GM12878 (cell line): ENCODE measurements around the gene SCYGR3.

Experiments used
- CBX5 ChIP-seq: sonication (generic); IDR thresholded peaks from 2 replicates; pipeline ENCODE4 v1.6.1; 2016; ENCODE audit warnings: low read depth, moderate library complexity, mild to moderate bottlenecking, inconsistent platforms
- FOXK2 ChIP-seq: fragments of 450-650 bp; IDR thresholded peaks from 2 replicates; pipeline ENCODE4 v1.6.1; 2017; ENCODE audit warnings: mild to moderate bottlenecking, moderate library complexity
- HCFC1 ChIP-seq: fragments of 150-350 bp; IDR thresholded peaks from 2 replicates; pipeline ENCODE4 v1.6.1; 2014; ENCODE audit warnings: low read length
- NRF1 ChIP-seq: conservative IDR thresholded peaks from 2 replicates; pipeline ENCODE4 v1.6.1; 2011; ENCODE audit warnings: mild to moderate bottlenecking, low read depth, low read length, improper control_type of control experiment
- POLR2AphosphoS5 ChIP-seq: IDR thresholded peaks from 2 replicates; pipeline ENCODE4 v1.6.1; 2011; ENCODE audit warnings: mild to moderate bottlenecking, low read length, inconsistent platforms
- RAD51 ChIP-seq: fragments of 450-650 bp; IDR thresholded peaks from 2 replicates; pipeline ENCODE4 v1.6.1; 2016; ENCODE audit warnings: moderate library complexity, mild to moderate bottlenecking, inconsistent platforms
- SIX5 ChIP-seq: IDR thresholded peaks from 2 replicates; pipeline ENCODE4 v1.6.1; 2011; ENCODE audit warnings: mild to moderate bottlenecking, low read depth, low read length, moderate library complexity; ENCODE audit not compliant: severe bottlenecking
- TAF1 ChIP-seq: IDR thresholded peaks from 2 replicates; pipeline ENCODE4 v1.6.1; 2011; ENCODE audit warnings: mild to moderate bottlenecking, low read depth, low read length, borderline replicate concordance
- TF ChIP-seq, protein P1 (sequence below), 3 experiments: IDR thresholded peaks in 2 of 3; conservative IDR thresholded peaks in 1 of 3; 2 replicates each; pipeline ENCODE4 v1.5.1; 2011; ENCODE audit warnings: low read depth in 3 of 3, low read length in 3 of 3, mild to moderate bottlenecking in 3 of 3, control low read depth in 2 of 3, moderate library complexity in 2 of 3, inconsistent platforms in 1 of 3, mixed read lengths in 1 of 3; ENCODE audit not compliant: control insufficient read depth in 2 of 3, insufficient read depth in 1 of 3; ENCODE audit errors: extremely low read depth in 1 of 3

- TF ChIP-seq POLR2AphosphoS5, result no peak
- no peak for TF ChIP-seq RAD51
- TF ChIP-seq, protein P1, sequence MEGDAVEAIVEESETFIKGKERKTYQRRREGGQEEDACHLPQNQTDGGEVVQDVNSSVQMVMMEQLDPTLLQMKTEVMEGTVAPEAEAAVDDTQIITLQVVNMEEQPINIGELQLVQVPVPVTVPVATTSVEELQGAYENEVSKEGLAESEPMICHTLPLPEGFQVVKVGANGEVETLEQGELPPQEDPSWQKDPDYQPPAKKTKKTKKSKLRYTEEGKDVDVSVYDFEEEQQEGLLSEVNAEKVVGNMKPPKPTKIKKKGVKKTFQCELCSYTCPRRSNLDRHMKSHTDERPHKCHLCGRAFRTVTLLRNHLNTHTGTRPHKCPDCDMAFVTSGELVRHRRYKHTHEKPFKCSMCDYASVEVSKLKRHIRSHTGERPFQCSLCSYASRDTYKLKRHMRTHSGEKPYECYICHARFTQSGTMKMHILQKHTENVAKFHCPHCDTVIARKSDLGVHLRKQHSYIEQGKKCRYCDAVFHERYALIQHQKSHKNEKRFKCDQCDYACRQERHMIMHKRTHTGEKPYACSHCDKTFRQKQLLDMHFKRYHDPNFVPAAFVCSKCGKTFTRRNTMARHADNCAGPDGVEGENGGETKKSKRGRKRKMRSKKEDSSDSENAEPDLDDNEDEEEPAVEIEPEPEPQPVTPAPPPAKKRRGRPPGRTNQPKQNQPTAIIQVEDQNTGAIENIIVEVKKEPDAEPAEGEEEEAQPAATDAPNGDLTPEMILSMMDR (IDR thresholded peaks at IDR 0.05 in 2 of 3, conservative IDR thresholded peaks at IDR 0.05 in 1 of 3; ENCODE audit: control insufficient read depth in 2 of 3, extremely low read depth in 1 of 3, insufficient read depth in 1 of 3, low read depth in 3 of 3, low read length in 3 of 3), result no peak
- no peak for TF ChIP-seq TAF1
- no peak for TF ChIP-seq SIX5
- no peak for TF ChIP-seq FOXK2
- TF ChIP-seq NRF1, result no peak
- no peak for TF ChIP-seq HCFC1
- TF ChIP-seq CBX5, result no peak
Measured at GRCh38 chr2:227630322-227630721, 15.7 kb upstream of the SCYGR3 start.
